Hepatocyte (in vitro differentiated cells): Measurements from ENCODE around the gene PIK3CG. TPM values are rescaled to one million over a fixed set of nuclear protein-coding genes. Genes with fewer than 3 reads are reported as not detected.
"Not testable (repeated sequence)": the region's sequence is repeated elsewhere in the genome, so short reads cannot be mapped to it uniquely, and the experiment has no call there.

Experiments
- DNase-seq: peaks from one replicate; pipeline ENCODE4 v3.0.0-alpha.2; 2016; ENCODE audit warnings: low spot score
- H2AFZ ChIP-seq: fragments of 200-600 bp; sonication (generic); 2 replicates; pipeline ENCODE4 v1.6.0; 2016; ENCODE audit warnings: antibody characterized with exemption, mild to moderate bottlenecking
- H3K27ac ChIP-seq: fragments of 200-600 bp; sonication (generic); 2 replicates; pipeline ENCODE4 v1.5.1; 2016; ENCODE audit warnings: mild to moderate bottlenecking
- H3K27me3 ChIP-seq: fragments of 200-600 bp; sonication (generic); 2 replicates; pipeline ENCODE4 v1.6.1; 2016
- H3K36me3 ChIP-seq: fragments of 200-600 bp; sonication (generic); replicated peaks from 2 replicates; pipeline ENCODE4 v1.5.1; 2016; ENCODE audit warnings: low read depth; ENCODE audit not compliant: insufficient read depth
- H3K4me1 ChIP-seq: fragments of 200-600 bp; sonication (generic); 2 replicates; pipeline ENCODE4 v1.5.1; 2016; ENCODE audit warnings: mild to moderate bottlenecking, moderate library complexity; ENCODE audit not compliant: insufficient read depth
- H3K4me2 ChIP-seq: fragments of 200-600 bp; sonication (generic); 2 replicates; pipeline ENCODE4 v1.6.0; 2016
- H3K4me3 ChIP-seq: fragments of 200-600 bp; sonication (generic); 2 replicates; pipeline ENCODE4 v1.5.1; 2016; ENCODE audit warnings: mild to moderate bottlenecking
- H3K79me2 ChIP-seq: fragments of 200-600 bp; sonication (generic); 2 replicates; pipeline ENCODE4 v1.6.0; 2017; ENCODE audit warnings: mild to moderate bottlenecking
- H3K9me2 ChIP-seq: fragments of 200-600 bp; sonication (generic); replicated peaks from 2 replicates; pipeline ENCODE4 v1.6.0; 2017; ENCODE audit warnings: mild to moderate bottlenecking; ENCODE audit not compliant: insufficient read depth
- H3K9me3 ChIP-seq: fragments of 200-600 bp; sonication (generic); 2 replicates; pipeline ENCODE4 v1.5.1; 2016; ENCODE audit warnings: low read depth, mild to moderate bottlenecking
- H4K20me1 ChIP-seq: fragments of 200-600 bp; sonication (generic); 2 replicates; pipeline ENCODE4 v1.6.0; 2016; ENCODE audit warnings: mild to moderate bottlenecking; ENCODE audit not compliant: insufficient read depth, poor library complexity, severe bottlenecking
- EZH2 ChIP-seq: fragments of 200-600 bp; sonication (generic); IDR thresholded peaks from 2 replicates; pipeline ENCODE4 v1.6.1; 2016; ENCODE audit warnings: antibody characterized with exemption, mild to moderate bottlenecking, borderline replicate concordance
- EZH2phosphoT487 ChIP-seq: fragments of 200-600 bp; sonication (generic); IDR thresholded peaks from one replicate; pipeline ENCODE4 v1.6.1; 2018; ENCODE audit warnings: antibody characterized with exemption, mild to moderate bottlenecking, low read depth, moderate library complexity; ENCODE audit not compliant: unreplicated experiment, severe bottlenecking
- WGBS: methylation state at CpG from one replicate; pipeline ENCODE4 v1.1.6; 2016; ENCODE audit warnings: low lambda C conversion rate; ENCODE audit errors: missing lambda C conversion rate; 5-methylcytosine and 5-hydroxymethylcytosine counted together
- polyA plus RNA-seq: library from polyadenylated mRNA; unstranded; fragments of >200 nt; fragmentation: Nextera tagmentation; extraction: Ambion mirVana; gene quantifications from 2 replicates; pipeline ENCODE4 v1.2.1, GENCODE V29; 2016
- total RNA-seq: library from RNA; depleted of rRNA; stranded (reverse); fragments of >200 nt; gene quantifications from 2 replicates; pipeline ENCODE4 v1.2.3, GENCODE V29; 2014
- TF ChIP-seq, protein P1 (sequence below): fragments of 200-600 bp; sonication (generic); IDR thresholded peaks from 2 replicates; pipeline ENCODE4 v1.5.1; 2016; ENCODE audit warnings: antibody characterized with exemption, mild to moderate bottlenecking; ENCODE audit not compliant: poor library complexity

Gene PIK3CG
- total and polyA plus RNA-seq, 2 experiments from 2014 or later: 0.03 to 0.25 TPM

DNA sequence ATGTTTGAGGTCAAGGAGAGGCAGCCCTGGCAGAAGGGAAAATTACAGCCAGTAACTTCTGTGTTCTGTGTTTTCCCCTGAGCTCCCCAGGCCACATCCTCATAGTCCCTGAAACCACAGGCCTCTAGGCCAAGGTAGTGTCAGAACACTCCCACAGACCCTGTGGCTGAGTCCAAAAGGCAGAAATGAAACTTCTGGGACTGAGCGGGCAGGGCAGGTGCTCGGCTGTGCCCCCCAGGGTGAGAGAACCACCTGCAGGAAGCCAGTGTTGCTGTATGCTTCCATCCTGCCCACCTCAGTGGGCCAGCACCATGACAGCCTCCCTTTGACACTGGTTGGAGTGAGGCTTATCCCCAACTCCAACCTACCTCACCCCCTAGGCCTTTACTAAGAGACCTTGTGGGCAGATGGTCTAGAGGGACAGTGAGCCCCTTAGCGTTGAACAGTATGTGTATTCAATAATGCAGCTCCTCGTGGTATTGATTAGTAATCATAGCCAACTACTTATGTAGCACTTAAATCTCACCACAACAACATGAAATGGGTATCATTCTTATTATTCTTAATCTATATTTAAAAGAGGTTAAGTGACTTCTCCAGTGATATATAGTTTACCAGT lies 30.3 kb downstream of the PIK3CG start:
- Histone ChIP-seq H3K27ac (no peak overlapping the region), H4K20me1 (no peaks in the 10 kb centered on the region), H3K9me2 (no peaks in the 10 kb centered on the region), H3K9me3 (no peaks in the 10 kb centered on the region), H3K27me3 (no peaks in the 10 kb centered on the region), H2AFZ (no peak overlapping the region), H3K4me3 (no peak overlapping the region), H3K36me3 (no peaks in the 10 kb centered on the region), H3K4me2 (no peak overlapping the region), H3K79me2 (no peaks in the 10 kb centered on the region), H3K4me1 (no peaks in the 10 kb centered on the region)
- 96% methylated on average over 4 of the region's 4 CpGs for WGBS
- no peak for TF ChIP-seq EZH2phosphoT487
- TF ChIP-seq EZH2: no peak
- TF ChIP-seq, protein P1, sequence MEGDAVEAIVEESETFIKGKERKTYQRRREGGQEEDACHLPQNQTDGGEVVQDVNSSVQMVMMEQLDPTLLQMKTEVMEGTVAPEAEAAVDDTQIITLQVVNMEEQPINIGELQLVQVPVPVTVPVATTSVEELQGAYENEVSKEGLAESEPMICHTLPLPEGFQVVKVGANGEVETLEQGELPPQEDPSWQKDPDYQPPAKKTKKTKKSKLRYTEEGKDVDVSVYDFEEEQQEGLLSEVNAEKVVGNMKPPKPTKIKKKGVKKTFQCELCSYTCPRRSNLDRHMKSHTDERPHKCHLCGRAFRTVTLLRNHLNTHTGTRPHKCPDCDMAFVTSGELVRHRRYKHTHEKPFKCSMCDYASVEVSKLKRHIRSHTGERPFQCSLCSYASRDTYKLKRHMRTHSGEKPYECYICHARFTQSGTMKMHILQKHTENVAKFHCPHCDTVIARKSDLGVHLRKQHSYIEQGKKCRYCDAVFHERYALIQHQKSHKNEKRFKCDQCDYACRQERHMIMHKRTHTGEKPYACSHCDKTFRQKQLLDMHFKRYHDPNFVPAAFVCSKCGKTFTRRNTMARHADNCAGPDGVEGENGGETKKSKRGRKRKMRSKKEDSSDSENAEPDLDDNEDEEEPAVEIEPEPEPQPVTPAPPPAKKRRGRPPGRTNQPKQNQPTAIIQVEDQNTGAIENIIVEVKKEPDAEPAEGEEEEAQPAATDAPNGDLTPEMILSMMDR: no peak
- DNase-seq: no peak

DNA sequence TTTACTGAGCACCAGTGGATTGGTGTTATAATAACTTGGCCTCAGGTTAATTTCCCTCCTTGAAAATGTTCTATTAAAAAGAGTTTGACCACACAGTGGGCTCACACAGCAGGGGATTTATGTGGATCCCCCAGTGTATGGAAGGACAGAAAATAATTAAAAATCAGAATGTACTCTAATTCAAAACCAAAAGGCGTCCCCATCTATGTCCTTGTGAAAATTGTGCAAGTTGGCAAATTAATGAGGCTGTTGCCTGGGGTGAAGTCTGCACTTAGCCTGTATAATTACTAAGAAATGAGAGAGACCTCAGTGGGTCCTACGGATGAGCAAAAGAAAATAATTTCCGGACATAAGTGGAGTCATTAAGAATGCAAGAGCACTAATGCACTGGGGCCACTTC lies 31.1 kb downstream of the PIK3CG start:
- Histone ChIP-seq H3K4me2 (no peak overlapping the region), H3K36me3 (no peaks in the 10 kb centered on the region), H3K79me2 (no peaks in the 10 kb centered on the region), H3K4me3 (no peak overlapping the region), H3K27me3 (no peaks in the 10 kb centered on the region), H3K4me1 (no peaks in the 10 kb centered on the region), H3K27ac (no peak overlapping the region), H3K9me2 (no peaks in the 10 kb centered on the region), H4K20me1 (no peaks in the 10 kb centered on the region), H3K9me3 (no peaks in the 10 kb centered on the region), H2AFZ (no peak overlapping the region)
- no peak for TF ChIP-seq EZH2phosphoT487
- no peak for TF ChIP-seq EZH2
- TF ChIP-seq, protein P1: no peak
- DNase-seq: no peak
- 82% methylated on average over 3 of the region's 3 CpGs for WGBS

DNA sequence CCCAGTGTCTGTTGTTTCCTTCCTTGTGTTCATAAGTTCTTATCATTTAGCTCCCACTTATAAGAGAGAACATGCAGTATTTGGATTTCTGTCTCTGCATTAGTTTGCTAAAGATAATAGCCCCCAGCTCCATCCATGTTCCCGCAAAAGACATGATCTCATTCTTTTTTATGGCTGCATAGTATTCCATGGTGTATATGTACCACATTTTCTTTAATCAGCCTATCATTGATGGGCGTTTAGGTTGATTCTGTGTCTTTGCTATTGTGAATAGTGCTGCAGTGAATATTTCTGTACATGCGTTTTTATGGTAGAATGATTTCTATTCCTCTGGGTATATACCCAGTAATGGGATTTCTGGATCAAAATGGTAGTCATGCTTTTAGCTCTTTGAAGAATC lies 32.5 kb downstream of the PIK3CG start:
- H3K36me3 ChIP-seq, H2AFZ ChIP-seq, H3K27me3 ChIP-seq, H3K9me3 ChIP-seq, H3K4me2 ChIP-seq, H3K4me1 ChIP-seq, DNase-seq, H3K27ac ChIP-seq, H3K79me2 ChIP-seq, H3K9me2 ChIP-seq, H3K4me3 ChIP-seq, H4K20me1 ChIP-seq: not testable (repeated sequence)
- WGBS: 92% methylated on average over 3 of the region's 3 CpGs

DNA sequence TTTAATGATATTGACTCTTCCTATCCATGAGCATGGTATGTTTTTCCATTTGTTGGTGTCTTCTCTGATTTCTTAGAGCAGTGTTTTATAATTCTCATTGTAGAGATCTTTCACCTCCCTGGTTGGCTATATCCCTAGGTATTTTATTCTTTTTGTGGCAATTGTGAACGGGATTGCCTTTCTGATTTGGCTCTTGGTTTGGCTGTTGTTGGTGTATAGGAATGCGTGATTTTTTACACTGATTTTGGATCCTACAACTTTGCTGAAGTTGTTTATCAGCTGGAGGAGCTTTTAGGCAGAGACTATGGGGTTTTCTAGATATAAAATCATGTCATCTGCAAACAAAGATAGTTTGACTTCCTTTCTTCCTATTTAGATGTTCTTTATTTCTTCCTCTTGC lies 33.9 kb downstream of the PIK3CG start:
- not testable (repeated sequence) for H3K4me1 ChIP-seq, H3K4me2 ChIP-seq, H3K9me3 ChIP-seq, H3K79me2 ChIP-seq, H3K36me3 ChIP-seq, H3K4me3 ChIP-seq, H2AFZ ChIP-seq, H4K20me1 ChIP-seq, H3K9me2 ChIP-seq, DNase-seq, H3K27me3 ChIP-seq, H3K27ac ChIP-seq
- 86% methylated on average over 2 of the region's 2 CpGs for WGBS
